Spleen (tissue), 11 donors: Measurements from ENCODE around the gene FURIN. TPM values are rescaled to one million over a fixed set of nuclear protein-coding genes. Genes with fewer than 3 reads are reported as not detected.

ENCODE experiments used
- DNase-seq: peaks from one replicate; pipeline ENCODE4 v3.0.0-alpha.2; 2020
- H3K27ac ChIP-seq, 8 donors: fragments of 200-600 bp; sonication (generic) in 7 of 8; 1 replicate in 4 of 8; 2 replicates in 4 of 8; pipeline versions ENCODE4 v1.5.0 to v1.8.0; 2016 to 2021; ENCODE audit warnings: inconsistent platforms in 4 of 8, mild to moderate bottlenecking in 4 of 8, moderate library complexity in 1 of 8
- H3K27me3 ChIP-seq, 7 donors: fragments of 200-600 bp; sonication (generic) in 6 of 7; replicated peaks in 1 of 7; 1 replicate in 4 of 7; 2 replicates in 3 of 7; pipeline versions ENCODE4 v1.5.0 to v1.8.0; 2016 to 2021; ENCODE audit warnings: inconsistent platforms in 3 of 7, mild to moderate bottlenecking in 1 of 7
- H3K36me3 ChIP-seq, 6 donors: fragments of 200-600 bp; sonication (generic) in 5 of 6; 1 replicate in 4 of 6; 2 replicates in 2 of 6; pipeline versions ENCODE4 v1.5.0 to v1.8.0; 2016 to 2021; ENCODE audit warnings: inconsistent platforms in 2 of 6
- H3K4me1 ChIP-seq, 6 donors: fragments of 200-600 bp; sonication (generic) in 5 of 6; 1 replicate in 3 of 6; 2 replicates in 3 of 6; pipeline versions ENCODE4 v1.5.0 to v1.8.0; 2016 to 2021; ENCODE audit warnings: inconsistent platforms in 3 of 6
- H3K4me3 ChIP-seq, 8 donors: fragments of 200-600 bp; sonication (generic) in 7 of 8; 1 replicate in 4 of 8; 2 replicates in 4 of 8; pipeline versions ENCODE4 v1.5.0 to v1.8.0; 2016 to 2021; ENCODE audit warnings: inconsistent platforms in 4 of 8, mild to moderate bottlenecking in 4 of 8, moderate library complexity in 2 of 8
- H3K9me3 ChIP-seq, 8 donors: fragments of 200-600 bp; sonication (generic) in 7 of 8; 1 replicate in 4 of 8; 2 replicates in 4 of 8; pipeline versions ENCODE4 v1.5.0 to v1.8.0; 2016 to 2021; ENCODE audit warnings: inconsistent platforms in 4 of 8
- POLR2A ChIP-seq, 3 donors: fragments of 450-650 bp; IDR thresholded peaks; one replicate each; pipeline ENCODE4 v1.5.1; 2017; ENCODE audit warnings: antibody characterized with exemption in 3 of 3, mild to moderate bottlenecking in 1 of 3
- POLR2AphosphoS5 ChIP-seq, 3 donors: sonication (generic); formaldehyde crosslinking; IDR thresholded peaks; one replicate each; pipeline ENCODE4 v1.5.1; 2017; ENCODE audit warnings: antibody characterized with exemption in 3 of 3
- WGBS, 5 donors: extraction: QIAGEN DNeasy Blood & Tissue Kit in 3 of 5; methylation state at CpG; one replicate each; pipeline versions ENCODE4 v1.1.5 to v1.1.7; 2013 to 2018; 5-methylcytosine and 5-hydroxymethylcytosine counted together
- intact Hi-C: fragments of 100-400 bp; cut with DNase I; formaldehyde crosslinking; loops from one replicate; pipeline ENCODE4 v1.15.0; 2023; ENCODE audit warnings: low total_unique reads
- polyA plus RNA-seq, 3 donors: library from polyadenylated mRNA; stranded (reverse); fragments of 200-250 nt; gene quantifications; one replicate each; pipeline ENCODE4 v1.2.1, GENCODE V29; 2013
- total RNA-seq, 7 donors: library from RNA; depleted of rRNA in 3 of 7; stranded (reverse); fragments of >200 nt in 3 of 7; fragmentation: NEBNext Ultra II Directional in 4 of 7; extraction: Animal tissue kit (Norgen Biotek cat#: 25700) in 4 of 7; gene quantifications; one replicate each; pipeline versions ENCODE4 v1.1.0 to v1.2.1, GENCODE V29; 2016 to 2021
- TF ChIP-seq, protein P1 (sequence below), 11 experiments: fragments of 200-600 bp in 7 of 11; fragments of 450-650 bp in 4 of 11; sonication (generic) in 4 of 11; IDR thresholded peaks in 8 of 11; conservative IDR thresholded peaks in 3 of 11; 1 replicate in 7 of 11; 2 replicates in 4 of 11; pipeline versions ENCODE4 v1.4.0 to v1.8.0; 2016 to 2021; ENCODE audit warnings: antibody characterized with exemption in 11 of 11, inconsistent platforms in 4 of 11, mild to moderate bottlenecking in 1 of 11
- donor health status: healthy with polysubstance abuse.
- donor health status: DM: no; HTN: no; CAD: no; lungs with moderate emphysema.
- donor health status: DM: no; HTN: no; CAD: no.
- donor health status: Bipolar disorder and iron deficiency.
- donor health status: healthy.
- donor health status: DM: no; HTN: no; CAD: no.
- donor health status: DM: yes; HTN: yes; CAD: no.

The FURIN gene
- total and polyA plus RNA-seq, 10 donors: 10.0 to 139 (median 79.0) TPM

DNA sequence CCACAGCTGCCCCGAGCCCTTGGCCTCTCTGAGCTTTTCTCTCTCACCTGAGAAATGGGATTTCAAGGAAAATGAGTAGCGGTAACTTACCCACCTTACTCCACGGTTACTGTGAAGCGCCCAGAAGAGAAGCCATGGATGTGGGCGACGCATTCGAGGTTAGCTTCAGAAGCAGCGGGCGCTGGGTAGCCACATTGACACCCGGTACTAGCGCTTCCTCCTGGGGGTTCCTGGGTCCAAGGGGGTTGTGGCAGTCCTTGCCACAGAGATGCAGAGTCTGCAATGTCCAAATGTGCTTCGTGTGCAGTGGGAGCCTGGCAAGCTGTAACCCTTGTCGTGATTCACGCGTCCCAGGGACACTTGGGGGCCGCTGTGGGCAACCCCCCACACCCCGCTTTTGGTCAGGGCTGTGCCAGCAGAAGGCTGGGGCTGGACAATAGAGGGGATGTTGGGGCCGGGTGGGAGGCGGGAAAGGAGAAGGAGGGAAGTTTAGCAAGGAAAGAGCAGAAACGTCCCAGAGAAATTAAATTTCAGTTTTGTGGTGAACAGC lies 41.4 kb upstream of the FURIN start:
- Histone ChIP-seq H3K27ac (no peak overlapping the region), H3K4me3 (no peak overlapping the region), H3K9me3 (no peaks in the 10 kb centered on the region), H3K4me1 (peaks cover 9 to 47% (median 29%) of the 10 kb centered on the region in 6 donors), H3K27me3 (peaks cover 0 to 4% (median 0%) of the 10 kb centered on the region in 7 donors), H3K36me3 (no peaks in the 10 kb centered on the region)
- intact Hi-C loops: no loop called here
- WGBS, 5 donors: 80 to 91% (median 86%) methylated on average over 19 to 20 of the region's 20 CpGs
- TF ChIP-seq POLR2AphosphoS5 (IDR thresholded peaks at IDR 0.05) (no peak), POLR2A (IDR thresholded peaks at IDR 0.05) (no peak)
- TF ChIP-seq, protein P1, sequence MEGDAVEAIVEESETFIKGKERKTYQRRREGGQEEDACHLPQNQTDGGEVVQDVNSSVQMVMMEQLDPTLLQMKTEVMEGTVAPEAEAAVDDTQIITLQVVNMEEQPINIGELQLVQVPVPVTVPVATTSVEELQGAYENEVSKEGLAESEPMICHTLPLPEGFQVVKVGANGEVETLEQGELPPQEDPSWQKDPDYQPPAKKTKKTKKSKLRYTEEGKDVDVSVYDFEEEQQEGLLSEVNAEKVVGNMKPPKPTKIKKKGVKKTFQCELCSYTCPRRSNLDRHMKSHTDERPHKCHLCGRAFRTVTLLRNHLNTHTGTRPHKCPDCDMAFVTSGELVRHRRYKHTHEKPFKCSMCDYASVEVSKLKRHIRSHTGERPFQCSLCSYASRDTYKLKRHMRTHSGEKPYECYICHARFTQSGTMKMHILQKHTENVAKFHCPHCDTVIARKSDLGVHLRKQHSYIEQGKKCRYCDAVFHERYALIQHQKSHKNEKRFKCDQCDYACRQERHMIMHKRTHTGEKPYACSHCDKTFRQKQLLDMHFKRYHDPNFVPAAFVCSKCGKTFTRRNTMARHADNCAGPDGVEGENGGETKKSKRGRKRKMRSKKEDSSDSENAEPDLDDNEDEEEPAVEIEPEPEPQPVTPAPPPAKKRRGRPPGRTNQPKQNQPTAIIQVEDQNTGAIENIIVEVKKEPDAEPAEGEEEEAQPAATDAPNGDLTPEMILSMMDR (IDR thresholded peaks at IDR 0.05 in 8 of 11, conservative IDR thresholded peaks at IDR 0.05 in 3 of 11): no peak
- peak; percentile 67 for DNase-seq

DNA sequence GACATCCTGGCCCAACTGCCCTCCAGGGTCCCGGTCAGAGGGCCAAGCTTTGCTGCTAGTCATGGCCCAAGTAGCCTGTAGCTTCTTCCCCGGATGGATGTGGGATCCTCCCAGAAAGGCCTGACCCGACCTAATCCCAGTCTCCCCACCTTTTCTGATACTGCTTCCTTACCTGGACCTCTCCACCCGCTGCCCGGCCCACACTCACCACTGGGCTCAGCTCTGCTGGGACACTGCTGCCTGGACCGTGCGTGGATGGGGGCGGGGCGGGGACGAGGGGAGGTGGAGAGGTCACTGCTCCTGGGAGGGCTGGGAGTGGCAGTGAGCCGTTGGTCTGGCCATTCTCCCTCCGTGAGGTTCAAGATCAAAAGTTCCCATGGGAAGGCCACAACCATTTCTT lies 40.3 kb upstream of the FURIN start:
- peak overlapping the region in 4 of 8 donors; percentile 10 to 94 (median 94) for H3K27ac ChIP-seq
- WGBS, 5 donors: 77 to 95% (median 85%) methylated on average over 12 of the region's 12 CpGs
- no peak for TF ChIP-seq POLR2AphosphoS5 (IDR thresholded peaks at IDR 0.05)
- TF ChIP-seq POLR2A (IDR thresholded peaks at IDR 0.05): no peak
- TF ChIP-seq, protein P1 (IDR thresholded peaks at IDR 0.05 in 8 of 11, conservative IDR thresholded peaks at IDR 0.05 in 3 of 11): no peak
- intact Hi-C loops: no loop called here
- no peaks in the 10 kb centered on the region for H3K9me3 ChIP-seq
- DNase-seq: peak; percentile 71
- H3K4me3 ChIP-seq: no peak overlapping the region
- H3K27me3 ChIP-seq: peaks cover 0 to 4% (median 0%) of the 10 kb centered on the region in 7 donors
- H3K4me1 ChIP-seq: peaks cover 9 to 54% (median 29%) of the 10 kb centered on the region in 6 donors
- no peaks in the 10 kb centered on the region for H3K36me3 ChIP-seq

DNA sequence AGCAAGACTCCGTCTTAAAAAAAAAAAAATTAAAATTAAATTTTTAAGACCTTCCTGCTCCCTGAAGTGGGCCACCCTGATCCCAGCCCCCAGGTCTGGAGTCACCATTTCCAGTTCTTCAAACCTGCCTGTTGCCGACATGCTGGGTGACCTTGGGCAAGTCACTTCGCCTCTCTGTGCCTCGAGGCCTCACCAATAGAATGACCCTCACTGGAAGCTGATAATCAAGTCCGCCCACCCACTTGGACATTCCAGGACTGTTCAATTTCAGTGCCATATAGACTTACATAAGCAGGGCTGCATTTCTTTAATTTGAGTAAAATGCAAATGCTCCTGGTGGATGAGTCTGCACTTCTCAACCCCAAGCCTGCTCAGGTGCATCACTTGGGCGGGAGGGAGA lies 39.3 kb upstream of the FURIN start:
- intact Hi-C loops: no loop called here
- H3K9me3 ChIP-seq: no peaks in the 10 kb centered on the region
- H3K27ac ChIP-seq: peak overlapping the region in 7 of 8 donors; percentile 83 to 94 (median 91)
- H3K4me3 ChIP-seq: peak overlapping the region in 1 of 8 donors; percentile 27
- DNase-seq: no peak
- peaks cover 0 to 4% (median 0%) of the 10 kb centered on the region in 7 donors for H3K27me3 ChIP-seq
- 73 to 84% (median 79%) methylated on average over 6 of the region's 6 CpGs for WGBS, 5 donors
- H3K4me1 ChIP-seq: peaks cover 9 to 48% (median 29%) of the 10 kb centered on the region in 6 donors
- TF ChIP-seq POLR2A (IDR thresholded peaks at IDR 0.05) (no peak), POLR2AphosphoS5 (IDR thresholded peaks at IDR 0.05) (no peak)
- TF ChIP-seq, protein P1 (IDR thresholded peaks at IDR 0.05 in 8 of 11, conservative IDR thresholded peaks at IDR 0.05 in 3 of 11): no peak
- H3K36me3 ChIP-seq: no peaks in the 10 kb centered on the region

DNA sequence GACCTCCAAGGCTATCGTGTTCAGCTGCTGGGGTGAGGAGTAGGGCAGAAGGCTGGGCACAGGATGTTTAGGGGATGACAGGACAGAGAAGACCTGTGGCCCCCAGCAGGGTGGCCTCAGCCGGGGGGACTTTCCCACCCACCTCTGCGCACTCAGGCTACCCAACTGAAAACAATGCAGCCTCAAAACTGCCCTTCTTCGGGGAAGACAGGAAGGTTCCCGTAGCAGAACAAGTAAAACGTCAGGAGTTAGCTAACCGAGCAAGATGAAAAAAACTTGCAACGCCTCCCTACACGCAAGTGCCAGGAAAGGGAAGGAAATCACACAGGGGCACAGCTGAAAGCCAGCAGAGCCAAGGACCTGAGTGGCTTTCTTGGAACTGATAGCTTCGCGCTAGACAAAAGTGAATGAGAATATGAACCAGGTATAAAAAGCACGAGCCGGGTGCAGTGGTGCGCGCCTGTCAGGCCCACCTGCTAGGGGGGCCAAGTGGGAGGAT lies 38.4 kb upstream of the FURIN start:
- intact Hi-C loops: loop anchor here (10.0 kb wide), 1 partner anchor 55 kb away; the partner anchor contains the start of gene FES
- peak overlapping the region in 1 of 8 donors; percentile 27 for H3K4me3 ChIP-seq
- WGBS, 5 donors: 8 to 14% (median 10%) methylated on average over 14 to 15 of the region's 15 CpGs
- peak overlapping the region; percentile 2 to 94 (median 89) for H3K27ac ChIP-seq
- no peaks in the 10 kb centered on the region for H3K36me3 ChIP-seq
- TF ChIP-seq, protein P1 (IDR thresholded peaks at IDR 0.05 in 8 of 11, conservative IDR thresholded peaks at IDR 0.05 in 3 of 11): peak in 1 of 11 experiments; percentile 18
- peak; percentile 38 to 87 (median 59) for TF ChIP-seq POLR2AphosphoS5 (IDR thresholded peaks at IDR 0.05)
- TF ChIP-seq POLR2A (IDR thresholded peaks at IDR 0.05): peak in 1 of 3 donors; percentile 19
- H3K9me3 ChIP-seq: no peaks in the 10 kb centered on the region
- H3K4me1 ChIP-seq: peaks cover 9 to 49% (median 29%) of the 10 kb centered on the region in 6 donors
- H3K27me3 ChIP-seq: peaks cover 0 to 4% (median 0%) of the 10 kb centered on the region in 7 donors
- peak; percentile 82 for DNase-seq
